ENCODE results near the gene NOC2L. TPM values are rescaled to one million over a fixed set of nuclear protein-coding genes. Genes with fewer than 3 reads are reported as not detected.

The NOC2L gene
- total and polyA plus RNA-seq, 2 experiments from 2014 or later, result 95.4 to 119 TPM

GRCh38 chr1:961132-961669 is 2.1 kb upstream of the NOC2L start:
- peaks cover under 1% of the 10 kb centered on the region for H3K36me3 ChIP-seq
- peaks cover 3% of the 10 kb centered on the region for H3K4me1 ChIP-seq (ENCODE audit: low read depth)
- H3K9me3 ChIP-seq (ENCODE audit: low read depth), result no peaks in the 10 kb centered on the region
- no peak for TF ChIP-seq CTCF (IDR thresholded peaks at IDR 0.05; ENCODE audit: low read depth, low read length)
- H3K27me3 ChIP-seq, result peaks cover 14% of the 10 kb centered on the region
- H3K4me3 ChIP-seq, result peak overlapping the region; percentile 94
- DNase-seq (ENCODE audit: low read depth in 1 of 2, low spot score in 1 of 2), result peak in 1 of 2 donors; percentile 16
- no peak overlapping the region for H3K27ac ChIP-seq

- Histone ChIP-seq H3K36me3 (peaks cover 7% of the 10 kb centered on the region), H3K27me3 (peaks cover 8% of the 10 kb centered on the region), H3K4me1 (ENCODE audit: low read depth) (peaks cover 3% of the 10 kb centered on the region), H3K9me3 (ENCODE audit: low read depth) (no peaks in the 10 kb centered on the region), H3K4me3 (peak within 1 kb of the TSS; percentile 94), H3K27ac (no peak within 1 kb of the TSS)
- DNase-seq (ENCODE audit: low read depth in 1 of 2, low spot score in 1 of 2), result peak; percentile 75 to 78
- TF ChIP-seq CTCF (IDR thresholded peaks at IDR 0.05; ENCODE audit: low read depth, low read length), result no peak
Observed at GRCh38 chr1:960363-961131, 1.5 kb upstream of the NOC2L start, which contains the start of gene KLHL17. KLHL17 (plus strand) TSS chr1:960584; CDS start chr1:960694, 110 bp downstream.

- peaks cover 4% of the 10 kb centered on the region for H3K27me3 ChIP-seq
- H3K4me1 ChIP-seq (ENCODE audit: low read depth), result peaks cover 3% of the 10 kb centered on the region
- peaks cover 12% of the 10 kb centered on the region for H3K36me3 ChIP-seq
- no peaks in the 10 kb centered on the region for H3K9me3 ChIP-seq (ENCODE audit: low read depth)
- peak overlapping the region; percentile 94 for H3K4me3 ChIP-seq
- no peak for TF ChIP-seq CTCF (IDR thresholded peaks at IDR 0.05; ENCODE audit: low read depth, low read length)
- no peak overlapping the region for H3K27ac ChIP-seq
- no peak for DNase-seq (ENCODE audit: low read depth in 1 of 2, low spot score in 1 of 2)
Observed at GRCh38 chr1:959731-960362, 791 bp upstream of the NOC2L start.

GRCh38 chr1:956636-957035 is 2.4 kb downstream of the NOC2L start:
- peaks cover 4% of the 10 kb centered on the region for H3K27me3 ChIP-seq
- no peak overlapping the region for H3K4me3 ChIP-seq
- H3K36me3 ChIP-seq, result peaks cover 34% of the 10 kb centered on the region
- TF ChIP-seq CTCF (IDR thresholded peaks at IDR 0.05; ENCODE audit: low read depth, low read length), result no peak
- DNase-seq (ENCODE audit: low read depth in 1 of 2, low spot score in 1 of 2), result no peak
- H3K9me3 ChIP-seq (ENCODE audit: low read depth), result no peaks in the 10 kb centered on the region
- H3K27ac ChIP-seq, result no peak overlapping the region
- peaks cover 3% of the 10 kb centered on the region for H3K4me1 ChIP-seq (ENCODE audit: low read depth)

GRCh38 chr1:955474-955873 is 3.6 kb downstream of the NOC2L start:
- TF ChIP-seq CTCF (IDR thresholded peaks at IDR 0.05; ENCODE audit: low read depth, low read length), result no peak

More at GRCh38 chr1:955474-955873, 3.6 kb downstream of the NOC2L start:
- no peak for DNase-seq (ENCODE audit: low read depth in 1 of 2, low spot score in 1 of 2)
- no peak overlapping the region for H3K4me3 ChIP-seq
- peaks cover 37% of the 10 kb centered on the region for H3K36me3 ChIP-seq
- H3K27me3 ChIP-seq, result peaks cover 4% of the 10 kb centered on the region
- no peak overlapping the region for H3K27ac ChIP-seq
- no peaks in the 10 kb centered on the region for H3K9me3 ChIP-seq (ENCODE audit: low read depth)
- peaks cover 3% of the 10 kb centered on the region for H3K4me1 ChIP-seq (ENCODE audit: low read depth)
